Measurements from ENCODE around the gene SLC39A7. TPM values are rescaled to one million over a fixed set of nuclear protein-coding genes. Genes with fewer than 3 reads are reported as not detected.

The SLC39A7 gene
- total and polyA plus RNA-seq, 2 of the 4 experiments (the other 2 are of a cell fraction) = 135 to 208 TPM

DNA sequence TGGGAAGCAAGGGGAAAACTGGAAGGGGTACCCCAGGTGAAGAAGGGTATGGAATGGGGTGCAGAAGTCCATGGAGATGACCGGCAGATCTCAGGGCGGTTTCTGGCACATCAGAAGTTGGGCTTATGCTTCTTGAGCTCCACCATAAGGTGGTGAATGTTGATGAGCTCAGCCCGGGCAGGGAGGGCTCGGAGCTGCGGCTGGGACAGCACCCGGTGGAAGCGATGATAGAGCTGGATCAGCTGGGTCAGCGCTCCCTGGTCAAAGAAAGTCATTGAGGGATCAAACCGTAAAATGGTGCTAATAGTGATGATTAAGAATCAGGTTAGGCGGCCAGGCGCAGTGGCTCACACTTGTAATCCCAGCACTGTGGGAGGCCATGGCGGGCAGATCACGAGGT lies 50.1 kb downstream of the SLC39A7 start:
- TF ChIP-seq CHD1 (IDR thresholded peaks at IDR 0.05; ENCODE audit: low read depth, low read length) (no peak), MAZ (IDR thresholded peaks at IDR 0.05; ENCODE audit: borderline replicate concordance, low read depth, low read length) (no peak)
- TF ChIP-seq, protein P1, sequence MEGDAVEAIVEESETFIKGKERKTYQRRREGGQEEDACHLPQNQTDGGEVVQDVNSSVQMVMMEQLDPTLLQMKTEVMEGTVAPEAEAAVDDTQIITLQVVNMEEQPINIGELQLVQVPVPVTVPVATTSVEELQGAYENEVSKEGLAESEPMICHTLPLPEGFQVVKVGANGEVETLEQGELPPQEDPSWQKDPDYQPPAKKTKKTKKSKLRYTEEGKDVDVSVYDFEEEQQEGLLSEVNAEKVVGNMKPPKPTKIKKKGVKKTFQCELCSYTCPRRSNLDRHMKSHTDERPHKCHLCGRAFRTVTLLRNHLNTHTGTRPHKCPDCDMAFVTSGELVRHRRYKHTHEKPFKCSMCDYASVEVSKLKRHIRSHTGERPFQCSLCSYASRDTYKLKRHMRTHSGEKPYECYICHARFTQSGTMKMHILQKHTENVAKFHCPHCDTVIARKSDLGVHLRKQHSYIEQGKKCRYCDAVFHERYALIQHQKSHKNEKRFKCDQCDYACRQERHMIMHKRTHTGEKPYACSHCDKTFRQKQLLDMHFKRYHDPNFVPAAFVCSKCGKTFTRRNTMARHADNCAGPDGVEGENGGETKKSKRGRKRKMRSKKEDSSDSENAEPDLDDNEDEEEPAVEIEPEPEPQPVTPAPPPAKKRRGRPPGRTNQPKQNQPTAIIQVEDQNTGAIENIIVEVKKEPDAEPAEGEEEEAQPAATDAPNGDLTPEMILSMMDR (conservative IDR thresholded peaks at IDR 0.05; ENCODE audit: low read depth, low read length) = no peak
- TF ChIP-seq, protein P2, sequence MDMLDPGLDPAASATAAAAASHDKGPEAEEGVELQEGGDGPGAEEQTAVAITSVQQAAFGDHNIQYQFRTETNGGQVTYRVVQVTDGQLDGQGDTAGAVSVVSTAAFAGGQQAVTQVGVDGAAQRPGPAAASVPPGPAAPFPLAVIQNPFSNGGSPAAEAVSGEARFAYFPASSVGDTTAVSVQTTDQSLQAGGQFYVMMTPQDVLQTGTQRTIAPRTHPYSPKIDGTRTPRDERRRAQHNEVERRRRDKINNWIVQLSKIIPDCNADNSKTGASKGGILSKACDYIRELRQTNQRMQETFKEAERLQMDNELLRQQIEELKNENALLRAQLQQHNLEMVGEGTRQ (IDR thresholded peaks at IDR 0.05; ENCODE audit: low read depth, low read length) = no peak
- peak overlapping the region; percentile 50; the same call in 1 of the 2 replicates for H4K91ac ChIP-seq (ENCODE audit: insufficient read depth, low read depth, low read length)
- H4K8ac ChIP-seq (ENCODE audit: low read depth in 2 of 2, low read length in 2 of 2) = peak overlapping the region in 1 of 2 experiments; percentile 37; a peak in 1 of 4 replicates
- dilution Hi-C loops (cut with HindIII; ENCODE audit: low sequenced_read_pairs, unreplicated experiment) = no loop called here
- no peak overlapping the region for H3K18ac ChIP-seq (ENCODE audit: low read depth, low read length)
- H3K36me3 ChIP-seq (ENCODE audit: control insufficient read depth, insufficient read depth, low read length) = peaks cover 10% of the 10 kb centered on the region; the same call in 1 of the 2 replicates
- WGBS, 2 experiments (ENCODE audit: extremely low coverage in 2 of 2, insufficient read length in 1 of 2) = 93% methylated on average over 7 of the region's 13 CpGs; no CpG with 5 or more reads in 1 of the 2 experiments
- no peak overlapping the region; the same call in 1 of the 2 replicates for H3K14ac ChIP-seq (replicated peaks; ENCODE audit: low read depth, low read length)
- H3K79me1 ChIP-seq (ENCODE audit: low read depth in 1 of 2, low read length in 2 of 2) = peaks cover 3 to 35% of the 10 kb centered on the region in 2 experiments; a peak in 3 of 4 replicates
- no TSS peak for BruUV-seq (replicated peaks)
- DNase-seq = no peak
- H3K9me1 ChIP-seq (ENCODE audit: insufficient read depth, low read length) = peaks cover 11% of the 10 kb centered on the region
- peak overlapping the region; percentile 68 for H3K27ac ChIP-seq (ENCODE audit: insufficient read depth, low read length)
- POLR2A ChIA-PET (ENCODE audit: unreplicated experiment) = interaction anchor here (1.0 kb wide), 2 partner anchors 19 to 21 kb away, joined by 4 to 7 read pairs; partner anchors contain the start of genes RPS18 and VPS52
- no peaks in the 10 kb centered on the region for H3K9me3 ChIP-seq (ENCODE audit: control insufficient read depth, insufficient read depth, low read length)
- CTCF ChIA-PET = interaction anchor here (0.5 to 0.6 kb wide), 2 partner anchors 12 to 46 kb away, joined by 3 read pairs; no protein-coding TSS in a partner anchor
- H2AK9ac ChIP-seq (replicated peaks; ENCODE audit: low read depth, low read length, poor library complexity) = no peak overlapping the region
- peaks cover 3% of the 10 kb centered on the region; the same call in 1 of the 2 replicates for H4K20me1 ChIP-seq (ENCODE audit: insufficient read depth, low read length)
- 0 out of 2 replicates have a peak overlapping the region, but pooled peaks have one; percentile 3 for H3K9ac ChIP-seq (ENCODE audit: low read depth, low read length)
- H2AFZ ChIP-seq (replicated peaks; ENCODE audit: low read length, poor library complexity) = no peak overlapping the region
- peak overlapping the region; percentile 37; the same call in 1 of the 2 replicates for H2BK20ac ChIP-seq (ENCODE audit: low read depth, low read length)
- peak overlapping the region; percentile 40 for H3K4me2 ChIP-seq (ENCODE audit: low read depth, low read length)
- in situ Hi-C loops (cut with MboI; ENCODE audit: low sequenced_read_pairs) = no loop called here
- H3K23ac ChIP-seq (ENCODE audit: low read depth, low read length) = peak overlapping the region; percentile 46; the same call in 1 of the 2 replicates
- intact Hi-C loops (cut with micrococcal nuclease) = no loop called here
- no peak for ATAC-seq (ENCODE audit: low read depth)
- H2BK15ac ChIP-seq (ENCODE audit: low read depth, low read length) = no peak overlapping the region
- 0 out of 2 replicates have a peak overlapping the region, but pooled peaks have one; percentile 16 for H3K56ac ChIP-seq (ENCODE audit: extremely low read depth, insufficient read depth, low read length)
- no peak overlapping the region for H4K5ac ChIP-seq (ENCODE audit: low read depth, low read length)
- peak overlapping the region; percentile 69 for H2BK5ac ChIP-seq (ENCODE audit: low read depth, low read length, poor library complexity, severe bottlenecking)
- H3K27me3 ChIP-seq (ENCODE audit: control insufficient read depth, insufficient read depth, low read length) = no peaks in the 10 kb centered on the region
- H2BK120ac ChIP-seq (ENCODE audit: low read depth, low read length) = peak overlapping the region; percentile 29
- peak overlapping the region; percentile 51 for H3K4ac ChIP-seq (ENCODE audit: low read depth, low read length)
- H2AK5ac ChIP-seq (ENCODE audit: low read depth, low read length) = peak overlapping the region; percentile 61; the same call in 1 of the 2 replicates
- H3K4me3 ChIP-seq (ENCODE audit: insufficient read depth, low read depth, low read length) = no peak overlapping the region
- peaks cover 12% of the 10 kb centered on the region for H3K4me1 ChIP-seq (ENCODE audit: control insufficient read depth, insufficient read depth, low read length)

All from IMR-90 (cell line).